Endodermal cell (in vitro differentiated cells): ENCODE results near the gene USB1. TPM values are rescaled to one million over a fixed set of nuclear protein-coding genes. Genes with fewer than 3 reads are reported as not detected.
A peak's percentile ranks its signal among the peaks of the same experiment; 100 is the strongest.

Experiments used
- DNase-seq: peaks from one replicate; pipeline ENCODE4 v3.0.0-alpha.2; 2017
- H3K27ac ChIP-seq: 2 replicates; pipeline ENCODE4 v1.5.1; 2013; ENCODE audit warnings: mild to moderate bottlenecking, low read depth, low read length, moderate library complexity
- H3K27me3 ChIP-seq: 2 replicates; pipeline ENCODE4 v1.6.1; 2013; ENCODE audit warnings: mild to moderate bottlenecking, low read length, moderate library complexity; ENCODE audit not compliant: insufficient read depth, control insufficient read depth, poor library complexity, severe bottlenecking
- H3K36me3 ChIP-seq: 2 replicates; pipeline ENCODE4 v1.7.0; 2013; ENCODE audit warnings: mild to moderate bottlenecking, low read length, moderate library complexity; ENCODE audit not compliant: control insufficient read depth, insufficient read depth
- H3K4me1 ChIP-seq: one replicate; pipeline ENCODE4 v1.7.0; 2013; ENCODE audit warnings: low read length; ENCODE audit not compliant: control insufficient read depth, insufficient read depth
- H3K4me3 ChIP-seq: 2 replicates; pipeline ENCODE4 v1.5.1; 2013; ENCODE audit warnings: mild to moderate bottlenecking, low read length, moderate library complexity
- H3K9ac ChIP-seq: 2 replicates; pipeline ENCODE4 v1.6.1; 2013; ENCODE audit warnings: mild to moderate bottlenecking, low read length, moderate library complexity; ENCODE audit not compliant: poor library complexity, severe bottlenecking; ENCODE audit errors: extremely low read depth
- H3K9me3 ChIP-seq: 2 replicates; pipeline ENCODE4 v1.6.1; 2013; ENCODE audit warnings: mild to moderate bottlenecking, low read length, moderate library complexity; ENCODE audit not compliant: control insufficient read depth
- H3K27ac Mint-ChIP-seq: 2 replicates; pipeline ENCODE4 v1.8.0; 2020; ENCODE audit warnings: mixed read lengths
- H3K27me3 Mint-ChIP-seq: 2 replicates; pipeline ENCODE4 v1.8.0; 2021; ENCODE audit warnings: mild to moderate bottlenecking, mixed read lengths; ENCODE audit not compliant: insufficient read depth
- H3K36me3 Mint-ChIP-seq: 2 replicates; pipeline ENCODE4 v1.8.0; 2020; ENCODE audit warnings: low read depth, mixed read lengths
- H3K4me1 Mint-ChIP-seq: 2 replicates; pipeline ENCODE4 v1.8.0; 2020; ENCODE audit warnings: mixed read lengths
- H3K4me3 Mint-ChIP-seq: 2 replicates; pipeline ENCODE4 v1.8.0; 2020; ENCODE audit warnings: mild to moderate bottlenecking, moderate library complexity, mixed read lengths
- H3K9me3 Mint-ChIP-seq: 2 replicates; pipeline ENCODE4 v1.8.0; 2020; ENCODE audit warnings: mild to moderate bottlenecking, mixed read lengths
- WGBS, 2 experiments: methylation state at CpG; one replicate each; pipeline versions ENCODE4 v1.1.5 to v1.1.7; 2013; ENCODE audit warnings: missing lambda C conversion rate in 2 of 2, mixed read lengths in 1 of 2; ENCODE audit not compliant: insufficient coverage in 1 of 2, insufficient read length in 1 of 2; 5-methylcytosine and 5-hydroxymethylcytosine counted together
- total RNA-seq, 2 donors: library from RNA; stranded (reverse); fragmentation: NEBNext Ultra II Directional in 1 of 2; extraction: Animal tissue kit (Norgen Biotek cat#: 25700) in 1 of 2; gene quantifications; 2 replicates in 1 of 2; 3 replicates in 1 of 2; pipeline ENCODE4 v1.2.1, GENCODE V29; 2021
- TF ChIP-seq, protein P1 (sequence below): fragments of 200-600 bp; sonication (generic); conservative IDR thresholded peaks from 2 replicates; pipeline ENCODE4 v1.5.0; 2021; ENCODE audit warnings: antibody characterized with exemption, mild to moderate bottlenecking

USB1 gene
- total RNA-seq, 2 donors from 2014 or later = 139 to 163 TPM

DNA sequence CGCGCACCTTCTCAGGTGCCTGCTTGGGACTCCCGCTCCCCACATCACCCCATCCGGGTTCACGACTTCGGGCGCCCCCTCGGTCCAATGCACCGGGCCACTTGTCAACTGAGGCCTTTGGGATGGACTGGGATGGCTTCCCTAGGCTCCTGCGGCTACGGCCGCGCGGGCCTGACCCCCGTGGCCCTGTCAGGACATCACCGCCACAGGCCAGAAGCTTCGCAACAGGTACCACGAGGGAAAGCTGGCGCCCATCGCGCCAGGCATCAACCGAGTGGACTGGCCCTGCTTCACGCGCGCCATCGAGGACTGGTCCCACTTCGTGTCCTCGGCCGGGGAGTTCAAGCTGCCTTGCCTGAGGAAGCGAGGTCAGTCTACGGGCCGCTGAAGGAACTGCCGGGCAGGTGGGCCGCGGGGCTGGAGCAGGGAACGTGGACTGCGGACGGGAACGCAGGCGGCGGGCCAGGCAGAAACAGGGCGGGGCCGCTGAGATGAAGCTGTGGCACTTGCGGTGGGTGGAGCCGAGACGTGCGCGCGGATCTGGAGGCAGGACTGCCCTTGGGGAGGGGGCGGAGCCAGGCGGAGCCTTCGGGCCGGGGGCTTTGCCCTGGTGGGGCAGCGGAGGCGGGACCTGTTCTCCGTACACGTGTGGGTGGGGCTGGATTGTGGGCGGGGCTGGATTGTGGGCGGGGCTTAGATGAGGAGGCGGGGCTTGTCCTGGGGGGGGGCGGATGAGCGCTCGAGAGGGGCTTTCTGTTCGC lies 16.6 kb upstream of the USB1 start:
- TF ChIP-seq, protein P1, sequence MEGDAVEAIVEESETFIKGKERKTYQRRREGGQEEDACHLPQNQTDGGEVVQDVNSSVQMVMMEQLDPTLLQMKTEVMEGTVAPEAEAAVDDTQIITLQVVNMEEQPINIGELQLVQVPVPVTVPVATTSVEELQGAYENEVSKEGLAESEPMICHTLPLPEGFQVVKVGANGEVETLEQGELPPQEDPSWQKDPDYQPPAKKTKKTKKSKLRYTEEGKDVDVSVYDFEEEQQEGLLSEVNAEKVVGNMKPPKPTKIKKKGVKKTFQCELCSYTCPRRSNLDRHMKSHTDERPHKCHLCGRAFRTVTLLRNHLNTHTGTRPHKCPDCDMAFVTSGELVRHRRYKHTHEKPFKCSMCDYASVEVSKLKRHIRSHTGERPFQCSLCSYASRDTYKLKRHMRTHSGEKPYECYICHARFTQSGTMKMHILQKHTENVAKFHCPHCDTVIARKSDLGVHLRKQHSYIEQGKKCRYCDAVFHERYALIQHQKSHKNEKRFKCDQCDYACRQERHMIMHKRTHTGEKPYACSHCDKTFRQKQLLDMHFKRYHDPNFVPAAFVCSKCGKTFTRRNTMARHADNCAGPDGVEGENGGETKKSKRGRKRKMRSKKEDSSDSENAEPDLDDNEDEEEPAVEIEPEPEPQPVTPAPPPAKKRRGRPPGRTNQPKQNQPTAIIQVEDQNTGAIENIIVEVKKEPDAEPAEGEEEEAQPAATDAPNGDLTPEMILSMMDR = no peak
- WGBS, 2 experiments = 20 to 39% methylated on average over 31 to 64 of the region's 64 CpGs
- no peak overlapping the region for H3K27ac Mint-ChIP-seq
- Histone ChIP-seq H3K4me1 (peaks cover 4% of the 10 kb centered on the region), H3K36me3 (no peaks in the 10 kb centered on the region), H3K27ac (no peak overlapping the region), H3K9ac (no peak overlapping the region), H3K9me3 (no peaks in the 10 kb centered on the region), H3K27me3 (peaks cover 33% of the 10 kb centered on the region), H3K4me3 (peak overlapping the region; percentile 81)
- peaks cover 44% of the 10 kb centered on the region for H3K27me3 Mint-ChIP-seq
- no peaks in the 10 kb centered on the region for H3K9me3 Mint-ChIP-seq
- peak overlapping the region; percentile 69 for H3K4me3 Mint-ChIP-seq
- H3K36me3 Mint-ChIP-seq = no peaks in the 10 kb centered on the region
- peak; percentile 99 for DNase-seq
- peaks cover 14% of the 10 kb centered on the region for H3K4me1 Mint-ChIP-seq

DNA sequence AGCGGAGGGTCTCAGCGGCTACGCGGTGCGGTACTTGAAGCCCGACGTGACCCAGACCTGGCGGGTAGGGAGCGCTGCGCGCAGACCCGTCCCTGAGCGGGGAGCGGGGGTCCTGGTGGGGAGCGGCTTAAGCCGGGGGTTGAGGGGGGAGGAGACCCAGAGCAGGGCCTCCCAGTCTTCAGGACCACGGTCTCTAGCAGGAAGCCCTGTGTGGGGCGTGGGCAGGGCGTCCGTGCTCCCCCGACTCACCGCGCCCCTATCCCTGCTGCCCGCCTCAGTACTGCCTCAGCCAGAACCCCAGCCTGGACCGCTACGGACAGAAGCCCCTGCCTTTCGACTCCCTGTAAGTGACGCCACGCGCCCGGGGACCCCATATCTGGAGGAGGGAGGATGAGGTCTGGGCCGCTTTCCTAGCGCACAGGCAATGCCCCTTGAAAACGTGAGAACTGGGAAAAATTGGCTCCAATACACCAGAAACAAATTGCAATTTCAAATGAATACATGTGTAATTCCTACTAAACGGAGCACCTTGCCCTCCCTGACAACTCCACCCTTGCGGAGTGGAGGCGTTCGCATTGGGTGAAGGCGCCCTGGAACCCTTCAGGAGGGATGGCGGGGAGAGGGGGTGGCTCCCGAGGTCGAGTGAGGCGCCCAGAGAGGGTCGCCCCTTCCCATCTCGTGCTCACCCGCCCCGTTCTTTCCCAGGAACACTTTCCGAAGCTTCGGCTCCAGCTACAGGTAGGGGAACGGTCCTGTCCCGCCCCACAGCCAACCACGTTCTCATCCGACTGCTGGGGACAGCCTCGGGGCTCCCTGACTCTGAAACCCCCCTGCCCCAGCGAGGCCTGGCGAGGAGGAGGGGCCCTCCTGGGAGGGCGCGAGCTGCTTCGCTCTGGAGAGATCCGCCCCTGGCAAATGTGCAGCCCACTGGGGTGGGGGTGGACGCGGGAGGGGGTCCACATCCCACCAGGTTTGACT lies 15.7 kb upstream of the USB1 start:
- peak overlapping the region; percentile 25 for H3K9ac ChIP-seq
- peaks cover 33% of the 10 kb centered on the region for H3K27me3 ChIP-seq
- Mint-ChIP-seq H3K36me3 (no peaks in the 10 kb centered on the region), H3K4me1 (peaks cover 14% of the 10 kb centered on the region), H3K4me3 (peak overlapping the region; percentile 69), H3K27me3 (peaks cover 44% of the 10 kb centered on the region), H3K27ac (no peak overlapping the region), H3K9me3 (no peaks in the 10 kb centered on the region)
- no peak overlapping the region for H3K27ac ChIP-seq
- WGBS, 2 experiments = 7 to 9% methylated on average over 23 to 62 of the region's 62 CpGs
- DNase-seq = peak; percentile 75
- peak overlapping the region; percentile 81 for H3K4me3 ChIP-seq
- peaks cover 4% of the 10 kb centered on the region for H3K4me1 ChIP-seq
- H3K36me3 ChIP-seq = no peaks in the 10 kb centered on the region
- H3K9me3 ChIP-seq = no peaks in the 10 kb centered on the region
- TF ChIP-seq, protein P1 = no peak

DNA sequence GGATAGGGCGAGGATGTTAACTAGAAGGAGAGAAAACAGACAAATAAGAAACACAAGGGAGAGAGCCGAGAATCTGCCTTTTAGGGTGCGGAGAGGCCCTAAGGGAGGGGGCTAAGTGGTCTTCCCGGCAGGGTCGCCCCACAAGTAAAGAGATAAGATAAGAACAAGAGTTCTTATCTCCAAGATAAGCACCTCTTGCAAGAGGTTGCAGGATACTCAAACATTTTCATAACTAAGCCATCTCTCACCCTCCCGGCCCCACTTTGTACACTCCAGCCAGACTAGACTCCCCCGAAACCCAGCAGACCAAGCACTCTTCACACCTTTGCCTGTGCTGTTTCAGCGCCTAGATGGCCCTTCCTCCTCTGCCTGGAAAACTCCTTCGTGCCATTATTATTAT lies 15.0 kb upstream of the USB1 start:
- Mint-ChIP-seq H3K9me3 (no peaks in the 10 kb centered on the region), H3K36me3 (no peaks in the 10 kb centered on the region), H3K4me3 (peak overlapping the region; percentile 69), H3K4me1 (peaks cover 14% of the 10 kb centered on the region), H3K27ac (no peak overlapping the region), H3K27me3 (peaks cover 44% of the 10 kb centered on the region)
- H3K27me3 ChIP-seq = peaks cover 33% of the 10 kb centered on the region
- TF ChIP-seq, protein P1 = no peak
- peaks cover 4% of the 10 kb centered on the region for H3K4me1 ChIP-seq
- no peaks in the 10 kb centered on the region for H3K9me3 ChIP-seq
- no peak overlapping the region for H3K27ac ChIP-seq
- no peak overlapping the region for H3K9ac ChIP-seq
- no peaks in the 10 kb centered on the region for H3K36me3 ChIP-seq
- H3K4me3 ChIP-seq = peak overlapping the region; percentile 81
- peak; percentile 31 for DNase-seq
- 68 to 73% methylated on average over 6 to 8 of the region's 9 CpGs for WGBS, 2 experiments
